IMR-90 (cell line): ENCODE measurements around the gene SLC23A3. TPM values are rescaled to one million over a fixed set of nuclear protein-coding genes. Genes with fewer than 3 reads are reported as not detected.

ENCODE experiments used
- ATAC-seq: fragments of 200-7000 bp; cut with Tn5 transposase; 2 replicates; pipeline ENCODE4 v1.9.1; 2020; ENCODE audit warnings: low read depth, mild to moderate bottlenecking, moderate library complexity
- BruUV-seq: library from RNA; stranded (reverse); fragments of 400-500 nt; replicated peaks from 2 replicates; lab custom pipeline; 2021; lab: Mats Ljungman, UMichigan
- CTCF ChIA-PET: fragments of 300-600 bp; formaldehyde crosslinking; extraction: SDS; loops from one replicate; lab custom pipeline; 2021; ENCODE audit warnings: antibody characterized with exemption; lab: Yijun Ruan, JAX
- POLR2A ChIA-PET: fragments of 300-600 bp; sonication (Branson Sonifier 250); formaldehyde crosslinking; loops from one replicate; lab custom pipeline; 2022; ENCODE audit warnings: antibody characterized with exemption; ENCODE audit not compliant: unreplicated experiment; lab: Charles Lee
- DNase-seq: peaks from one replicate; pipeline ENCODE4 v3.0.0; 2013
- H2AFZ ChIP-seq: replicated peaks from 2 replicates; pipeline ENCODE3; 2013; ENCODE audit warnings: low read length, mild to moderate bottlenecking; ENCODE audit not compliant: poor library complexity
- H2AK5ac ChIP-seq: 2 replicates; pipeline ENCODE4 v1.6.1; 2013; ENCODE audit warnings: low read depth, low read length, inconsistent platforms
- H2AK9ac ChIP-seq: replicated peaks from 2 replicates; pipeline ENCODE3; 2013; ENCODE audit warnings: mild to moderate bottlenecking, low read depth, low read length, moderate library complexity; ENCODE audit not compliant: poor library complexity
- H2BK120ac ChIP-seq: 2 replicates; pipeline ENCODE4 v1.6.1; 2013; ENCODE audit warnings: low read depth, low read length, inconsistent platforms
- H2BK15ac ChIP-seq: 3 replicates; pipeline ENCODE4 v1.6.1; 2013; ENCODE audit warnings: low read depth, low read length, inconsistent platforms
- H2BK20ac ChIP-seq: 2 replicates; pipeline ENCODE4 v1.6.1; 2013; ENCODE audit warnings: low read depth, mild to moderate bottlenecking, inconsistent platforms, low read length, moderate library complexity
- H2BK5ac ChIP-seq: 2 replicates; pipeline ENCODE4 v1.6.1; 2013; ENCODE audit warnings: mild to moderate bottlenecking, low read depth, low read length, inconsistent platforms; ENCODE audit not compliant: poor library complexity, severe bottlenecking
- H3K14ac ChIP-seq: replicated peaks from 2 replicates; pipeline ENCODE4 v1.6.1; 2013; ENCODE audit warnings: low read depth, low read length, inconsistent platforms
- H3K18ac ChIP-seq: 2 replicates; pipeline ENCODE4 v1.6.1; 2013; ENCODE audit warnings: low read depth, low read length, control low read depth
- H3K23ac ChIP-seq: 2 replicates; pipeline ENCODE4 v1.6.1; 2013; ENCODE audit warnings: low read depth, low read length, inconsistent platforms
- H3K27ac ChIP-seq: 2 replicates; pipeline ENCODE4 v1.5.1; 2013; ENCODE audit warnings: mild to moderate bottlenecking, control low read depth, low read length; ENCODE audit not compliant: insufficient read depth
- H3K27me3 ChIP-seq: 2 replicates; pipeline ENCODE4 v1.6.1; 2013; ENCODE audit warnings: low read length; ENCODE audit not compliant: control insufficient read depth, insufficient read depth
- H3K36me3 ChIP-seq: 2 replicates; pipeline ENCODE4 v1.6.1; 2013; ENCODE audit warnings: low read length, mixed read lengths; ENCODE audit not compliant: control insufficient read depth, insufficient read depth
- H3K4ac ChIP-seq: 2 replicates; pipeline ENCODE4 v1.6.1; 2013; ENCODE audit warnings: low read depth, low read length, inconsistent platforms
- H3K4me1 ChIP-seq: 2 replicates; pipeline ENCODE4 v1.6.1; 2013; ENCODE audit warnings: low read length, mixed read lengths; ENCODE audit not compliant: control insufficient read depth, insufficient read depth
- H3K4me2 ChIP-seq: 2 replicates; pipeline ENCODE4 v1.6.1; 2013; ENCODE audit warnings: low read depth, mild to moderate bottlenecking, control low read depth, low read length, moderate library complexity
- H3K4me3 ChIP-seq: 2 replicates; pipeline ENCODE4 v1.5.1; 2013; ENCODE audit warnings: low read depth, mild to moderate bottlenecking, control low read depth, low read length, moderate library complexity; ENCODE audit not compliant: insufficient read depth
- H3K56ac ChIP-seq: 2 replicates; pipeline ENCODE4 v1.6.1; 2013; ENCODE audit warnings: low read length, inconsistent platforms; ENCODE audit not compliant: insufficient read depth; ENCODE audit errors: extremely low read depth
- H3K79me1 ChIP-seq, 2 experiments: 2 replicates each; pipeline ENCODE4 v1.6.1; 2013; ENCODE audit warnings: low read length in 2 of 2, inconsistent platforms in 1 of 2, low read depth in 1 of 2
- H3K9ac ChIP-seq: 2 replicates; pipeline ENCODE4 v1.6.1; 2013; ENCODE audit warnings: low read depth, low read length, control low read depth
- H3K9me1 ChIP-seq: 2 replicates; pipeline ENCODE4 v1.6.1; 2013; ENCODE audit warnings: low read length, inconsistent platforms; ENCODE audit not compliant: insufficient read depth
- H3K9me3 ChIP-seq: 2 replicates; pipeline ENCODE4 v1.6.1; 2013; ENCODE audit warnings: low read length; ENCODE audit not compliant: control insufficient read depth, insufficient read depth
- H4K20me1 ChIP-seq: 2 replicates; pipeline ENCODE4 v1.6.1; 2013; ENCODE audit warnings: low read length, inconsistent platforms; ENCODE audit not compliant: insufficient read depth
- H4K5ac ChIP-seq: 2 replicates; pipeline ENCODE4 v1.6.1; 2013; ENCODE audit warnings: mild to moderate bottlenecking, low read depth, low read length, control low read depth
- H4K8ac ChIP-seq, 2 experiments: 2 replicates each; pipeline ENCODE4 v1.6.1; 2013; ENCODE audit warnings: low read depth in 2 of 2, low read length in 2 of 2, control low read depth in 1 of 2, inconsistent platforms in 1 of 2
- H4K91ac ChIP-seq: 2 replicates; pipeline ENCODE4 v1.6.1; 2013; ENCODE audit warnings: low read depth, low read length, inconsistent platforms; ENCODE audit not compliant: insufficient read depth
- RCOR1 ChIP-seq: IDR thresholded peaks from 2 replicates; pipeline ENCODE4 v1.6.1; 2012; ENCODE audit warnings: mild to moderate bottlenecking, low read length, improper control_type of control experiment; ENCODE audit not compliant: insufficient replicate concordance
- WGBS, 2 experiments: methylation state at CpG; one replicate each; pipeline versions ENCODE4 v1.1.5 to v1.1.7; 2013; ENCODE audit warnings: missing lambda C conversion rate in 2 of 2; ENCODE audit not compliant: insufficient read length in 1 of 2; ENCODE audit errors: extremely low coverage in 2 of 2; 5-methylcytosine and 5-hydroxymethylcytosine counted together
- dilution Hi-C: fragments of 300-500 bp; cut with HindIII; formaldehyde crosslinking; loops from one replicate; pipeline ENCODE4 v1.14.3; 2018; ENCODE audit warnings: low sequenced_read_pairs; ENCODE audit not compliant: unreplicated experiment
- in situ Hi-C: fragments of 300-500 bp; cut with MboI; formaldehyde crosslinking; loops from 3 replicates; pipeline ENCODE4 v1.14.3; 2019; ENCODE audit warnings: low sequenced_read_pairs, inconsistent platforms, mixed read lengths
- intact Hi-C: fragments of 100-400 bp; cut with micrococcal nuclease; formaldehyde crosslinking; loops from 2 replicates; pipeline ENCODE4 v1.10.0; 2022
- polyA plus RNA-seq, 3 experiments: library from polyadenylated mRNA; depleted of rRNA; stranded (reverse); fragments of >200 nt; gene quantifications; 2 replicates each; pipeline ENCODE4 v1.2.3, GENCODE V29; 2012; ENCODE audit warnings: low replicate concordance in 1 of 3
- total RNA-seq: library from RNA; depleted of rRNA; stranded (reverse); fragments of >200 nt; gene quantifications from 2 replicates; pipeline ENCODE4 v1.2.3, GENCODE V29; 2012

Gene SLC23A3
- total and polyA plus RNA-seq, 2 of the 4 experiments (the other 2 are of a cell fraction), result 0.18 to 0.65 TPM

- in situ Hi-C loops, result no loop called here
- no peak overlapping the region for H4K91ac ChIP-seq
- POLR2A ChIA-PET, result no interaction called here
Observed at GRCh38 chr2:219199470-219200211, 29.8 kb upstream of the SLC23A3 start.

More at GRCh38 chr2:219199470-219200211, 29.8 kb upstream of the SLC23A3 start:
- H2BK5ac ChIP-seq, result no peak overlapping the region
- no peak overlapping the region for H3K4ac ChIP-seq
- BruUV-seq, result no TSS peak
- no peaks in the 10 kb centered on the region for H3K9me3 ChIP-seq
- no peak overlapping the region for H3K9ac ChIP-seq
- H3K23ac ChIP-seq, result no peak overlapping the region
- no peaks in the 10 kb centered on the region for H3K9me1 ChIP-seq
- no peak overlapping the region for H4K8ac ChIP-seq
- 48% methylated on average over 2 of the region's 12 CpGs; no CpG with 5 or more reads in 1 of the 2 experiments for WGBS, 2 experiments
- no peak overlapping the region for H4K5ac ChIP-seq
- no peaks in the 10 kb centered on the region for H3K4me1 ChIP-seq
- no peak overlapping the region for H3K4me3 ChIP-seq
- no peaks in the 10 kb centered on the region for H3K79me1 ChIP-seq
- no peak overlapping the region for H3K4me2 ChIP-seq
- no peak overlapping the region for H2AFZ ChIP-seq
- no peak overlapping the region for H3K27ac ChIP-seq
- no peaks in the 10 kb centered on the region for H3K36me3 ChIP-seq
- H2AK5ac ChIP-seq, result no peak overlapping the region
- DNase-seq (no peak), ATAC-seq (no peak)
- CTCF ChIA-PET, result interaction anchor here (0.6 kb wide), 1 partner anchor 54 kb away, joined by 3 read pairs; no protein-coding TSS in a partner anchor
- no peak for TF ChIP-seq RCOR1
- no peak overlapping the region for H2AK9ac ChIP-seq
- no peak overlapping the region for H3K14ac ChIP-seq
- peaks cover 12% of the 10 kb centered on the region for H3K27me3 ChIP-seq
- H2BK120ac ChIP-seq, result no peak overlapping the region
- no peak overlapping the region for H2BK15ac ChIP-seq
- H4K20me1 ChIP-seq, result no peaks in the 10 kb centered on the region
- dilution Hi-C loops, result no loop called here
- H3K56ac ChIP-seq, result no peak overlapping the region
- H3K18ac ChIP-seq, result no peak overlapping the region
- intact Hi-C loops, result no loop called here
- no peak overlapping the region for H2BK20ac ChIP-seq
